OCI-LY1 (cell line): ENCODE results near the gene PPP1R9A.

Experiments used
- H2AFZ ChIP-seq: fragments of 200-600 bp; sonication (generic), shearing (Covaris generic); 2 replicates; pipeline ENCODE4 v1.6.0; 2014; ENCODE audit warnings: antibody characterized with exemption, mild to moderate bottlenecking, low read length
- H3F3A ChIP-seq: fragments of 200-600 bp; sonication (generic), shearing (Covaris generic); 2 replicates; pipeline ENCODE4 v1.6.0; 2014; ENCODE audit warnings: mild to moderate bottlenecking, antibody characterized with exemption, low read length, moderate library complexity; ENCODE audit not compliant: insufficient read depth
- H3K27ac ChIP-seq: fragments of 200-600 bp; sonication (generic); 2 replicates; pipeline ENCODE4 v1.5.1; 2014; ENCODE audit warnings: low read length, mixed run types, mild to moderate bottlenecking, low read depth; ENCODE audit not compliant: poor library complexity, severe bottlenecking
- H3K27me3 ChIP-seq: fragments of 200-600 bp; sonication (generic); 2 replicates; pipeline ENCODE4 v1.6.0; 2014; ENCODE audit warnings: antibody characterized with exemption, mild to moderate bottlenecking, low read length, moderate library complexity; ENCODE audit not compliant: insufficient read depth
- H3K36me3 ChIP-seq: fragments of 200-600 bp; sonication (generic); 2 replicates; pipeline ENCODE4 v1.6.1; 2014; ENCODE audit warnings: mild to moderate bottlenecking, antibody characterized with exemption, low read length, moderate library complexity, mixed read lengths; ENCODE audit not compliant: insufficient read depth
- H3K4me1 ChIP-seq: fragments of 200-600 bp; sonication (generic); 2 replicates; pipeline ENCODE4 v1.5.1; 2014; ENCODE audit warnings: mild to moderate bottlenecking, low read length, moderate library complexity; ENCODE audit not compliant: insufficient read depth, severe bottlenecking
- H3K4me2 ChIP-seq: fragments of 200-600 bp; sonication (generic), shearing (Covaris generic); 2 replicates; pipeline ENCODE4 v1.6.1; 2014; ENCODE audit warnings: low read length
- H3K4me3 ChIP-seq: fragments of 200-600 bp; sonication (generic); 2 replicates; pipeline ENCODE4 v1.5.1; 2014; ENCODE audit warnings: low read length, low read depth, mild to moderate bottlenecking, mixed read lengths; ENCODE audit not compliant: poor library complexity, severe bottlenecking
- H3K79me2 ChIP-seq: fragments of 200-600 bp; shearing (Covaris generic); 2 replicates; pipeline ENCODE4 v1.6.1; 2016; ENCODE audit warnings: mixed run types, low read length, mixed read lengths; ENCODE audit not compliant: insufficient read depth
- H3K9ac ChIP-seq: fragments of 200-600 bp; sonication (generic), shearing (Covaris generic); 2 replicates; pipeline ENCODE4 v1.6.1; 2014; ENCODE audit warnings: mild to moderate bottlenecking, low read length, mixed read lengths
- H3K9me2 ChIP-seq: fragments of 200-600 bp; sonication (generic), shearing (Covaris generic); 2 replicates; pipeline ENCODE4 v1.6.1; 2014; ENCODE audit warnings: low read depth, mild to moderate bottlenecking, low read length, mixed read lengths
- H3K9me3 ChIP-seq: fragments of 200-600 bp; shearing (Covaris generic); 2 replicates; pipeline ENCODE4 v1.6.1; 2014; ENCODE audit warnings: low read length, mixed read lengths
- H4K20me1 ChIP-seq: fragments of 200-600 bp; sonication (generic), shearing (Covaris generic); 2 replicates; pipeline ENCODE4 v1.6.0; 2016; ENCODE audit warnings: mild to moderate bottlenecking, low read length; ENCODE audit not compliant: insufficient read depth
- CTCF ChIP-seq: fragments of 200-600 bp; sonication (generic), shearing (Covaris generic); IDR thresholded peaks from 2 replicates; pipeline ENCODE4 v1.5.1; 2017; ENCODE audit warnings: mild to moderate bottlenecking, antibody characterized with exemption, low read length, moderate library complexity, mixed read lengths
- EZH2 ChIP-seq: fragments of 200-600 bp; sonication (generic), shearing (Covaris generic); IDR thresholded peaks from 2 replicates; pipeline ENCODE4 v1.8.0; 2017; ENCODE audit warnings: borderline replicate concordance, mixed run types, mild to moderate bottlenecking, antibody characterized with exemption, low read length, moderate library complexity, mixed read lengths

The PPP1R9A gene

GRCh38 chr7:95238252-95238943, 331.0 kb downstream of the PPP1R9A start:
- no peaks in the 10 kb centered on the region for H3K4me1 ChIP-seq
- H3K4me3 ChIP-seq = no peak overlapping the region
- no peaks in the 10 kb centered on the region for H3F3A ChIP-seq
- no peaks in the 10 kb centered on the region for H3K27me3 ChIP-seq
- no peaks in the 10 kb centered on the region for H3K36me3 ChIP-seq
- TF ChIP-seq CTCF (no peak), EZH2 (no peak)
- H2AFZ ChIP-seq = no peak overlapping the region
- no peak overlapping the region for H3K27ac ChIP-seq
- no peak overlapping the region for H3K9ac ChIP-seq
- H3K79me2 ChIP-seq = no peaks in the 10 kb centered on the region
- no peak overlapping the region for H3K4me2 ChIP-seq
- no peaks in the 10 kb centered on the region for H4K20me1 ChIP-seq
- no peaks in the 10 kb centered on the region for H3K9me3 ChIP-seq
- H3K9me2 ChIP-seq = no peaks in the 10 kb centered on the region

- Histone ChIP-seq H3F3A (no peaks in the 10 kb centered on the region), H3K9me2 (no peaks in the 10 kb centered on the region), H4K20me1 (no peaks in the 10 kb centered on the region), H3K4me1 (no peaks in the 10 kb centered on the region), H3K36me3 (no peaks in the 10 kb centered on the region), H2AFZ (no peak overlapping the region), H3K27ac (no peak overlapping the region), H3K79me2 (no peaks in the 10 kb centered on the region), H3K9ac (no peak overlapping the region), H3K27me3 (no peaks in the 10 kb centered on the region), H3K4me3 (no peak overlapping the region), H3K9me3 (no peaks in the 10 kb centered on the region), H3K4me2 (no peak overlapping the region)
- TF ChIP-seq EZH2 (no peak), CTCF (no peak)
Observed at GRCh38 chr7:95240921-95241320, 333.5 kb downstream of the PPP1R9A start.

GRCh38 chr7:95242266-95242665, 334.9 kb downstream of the PPP1R9A start:
- TF ChIP-seq EZH2 (no peak), CTCF (no peak)
- H4K20me1 ChIP-seq = no peaks in the 10 kb centered on the region
- no peaks in the 10 kb centered on the region for H3K4me1 ChIP-seq
- no peaks in the 10 kb centered on the region for H3K27me3 ChIP-seq
- H2AFZ ChIP-seq = no peak overlapping the region
- no peaks in the 10 kb centered on the region for H3K9me3 ChIP-seq
- no peak overlapping the region for H3K9ac ChIP-seq
- H3K36me3 ChIP-seq = no peaks in the 10 kb centered on the region
- no peaks in the 10 kb centered on the region for H3K9me2 ChIP-seq
- no peak overlapping the region for H3K4me3 ChIP-seq
- H3K79me2 ChIP-seq = no peaks in the 10 kb centered on the region
- no peak overlapping the region for H3K27ac ChIP-seq
- no peak overlapping the region for H3K4me2 ChIP-seq
- H3F3A ChIP-seq = no peaks in the 10 kb centered on the region
